Coronary artery (tissue), 2 donors: ENCODE results near the gene SCUBE2.

Experiments
- DNase-seq: peaks from one replicate; pipeline ENCODE4 v3.0.0-alpha.2; 2017; ENCODE audit warnings: low spot score
- H3K27ac ChIP-seq, 2 donors: fragments of 200-600 bp; sonication (generic); one replicate each; pipeline ENCODE4 v1.5.1; 2016 to 2019
- H3K4me3 ChIP-seq: fragments of 200-600 bp; sonication (generic); 2 replicates; pipeline ENCODE4 v1.5.1; 2016; ENCODE audit warnings: mild to moderate bottlenecking, moderate library complexity
- TF ChIP-seq, protein P1 (sequence below): fragments of 200-600 bp; sonication (generic); IDR thresholded peaks from one replicate; pipeline ENCODE4 v1.5.1; 2019; ENCODE audit warnings: antibody characterized with exemption

Gene SCUBE2

DNA sequence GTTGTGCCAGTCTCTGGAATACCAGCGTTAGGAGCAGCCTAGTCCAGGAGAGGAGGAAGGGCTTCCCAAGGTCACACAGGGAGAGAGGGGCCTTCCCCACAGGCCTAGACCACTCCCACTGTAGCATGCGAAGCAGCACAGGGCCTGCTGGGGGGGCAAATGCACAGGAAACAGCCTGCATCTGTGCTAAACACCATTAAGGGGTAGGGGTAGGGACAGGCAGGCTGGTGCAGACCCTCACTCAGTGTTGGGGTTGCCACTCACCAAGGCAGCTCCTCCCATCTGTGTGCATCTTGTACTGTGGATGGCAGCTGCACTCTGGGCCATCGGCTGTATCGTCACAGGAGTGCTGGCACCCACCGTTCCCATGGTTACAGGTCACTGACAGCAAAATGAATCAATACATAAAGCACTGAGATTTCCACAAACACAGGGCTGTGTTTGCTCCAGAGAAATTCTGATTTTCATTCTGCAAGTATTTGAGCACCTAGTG, 24.9 kb downstream of the SCUBE2 start:
- DNase-seq: no peak
- TF ChIP-seq, protein P1, sequence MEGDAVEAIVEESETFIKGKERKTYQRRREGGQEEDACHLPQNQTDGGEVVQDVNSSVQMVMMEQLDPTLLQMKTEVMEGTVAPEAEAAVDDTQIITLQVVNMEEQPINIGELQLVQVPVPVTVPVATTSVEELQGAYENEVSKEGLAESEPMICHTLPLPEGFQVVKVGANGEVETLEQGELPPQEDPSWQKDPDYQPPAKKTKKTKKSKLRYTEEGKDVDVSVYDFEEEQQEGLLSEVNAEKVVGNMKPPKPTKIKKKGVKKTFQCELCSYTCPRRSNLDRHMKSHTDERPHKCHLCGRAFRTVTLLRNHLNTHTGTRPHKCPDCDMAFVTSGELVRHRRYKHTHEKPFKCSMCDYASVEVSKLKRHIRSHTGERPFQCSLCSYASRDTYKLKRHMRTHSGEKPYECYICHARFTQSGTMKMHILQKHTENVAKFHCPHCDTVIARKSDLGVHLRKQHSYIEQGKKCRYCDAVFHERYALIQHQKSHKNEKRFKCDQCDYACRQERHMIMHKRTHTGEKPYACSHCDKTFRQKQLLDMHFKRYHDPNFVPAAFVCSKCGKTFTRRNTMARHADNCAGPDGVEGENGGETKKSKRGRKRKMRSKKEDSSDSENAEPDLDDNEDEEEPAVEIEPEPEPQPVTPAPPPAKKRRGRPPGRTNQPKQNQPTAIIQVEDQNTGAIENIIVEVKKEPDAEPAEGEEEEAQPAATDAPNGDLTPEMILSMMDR: no peak
- Histone ChIP-seq H3K27ac (no peak overlapping the region), H3K4me3 (no peak overlapping the region)

DNA sequence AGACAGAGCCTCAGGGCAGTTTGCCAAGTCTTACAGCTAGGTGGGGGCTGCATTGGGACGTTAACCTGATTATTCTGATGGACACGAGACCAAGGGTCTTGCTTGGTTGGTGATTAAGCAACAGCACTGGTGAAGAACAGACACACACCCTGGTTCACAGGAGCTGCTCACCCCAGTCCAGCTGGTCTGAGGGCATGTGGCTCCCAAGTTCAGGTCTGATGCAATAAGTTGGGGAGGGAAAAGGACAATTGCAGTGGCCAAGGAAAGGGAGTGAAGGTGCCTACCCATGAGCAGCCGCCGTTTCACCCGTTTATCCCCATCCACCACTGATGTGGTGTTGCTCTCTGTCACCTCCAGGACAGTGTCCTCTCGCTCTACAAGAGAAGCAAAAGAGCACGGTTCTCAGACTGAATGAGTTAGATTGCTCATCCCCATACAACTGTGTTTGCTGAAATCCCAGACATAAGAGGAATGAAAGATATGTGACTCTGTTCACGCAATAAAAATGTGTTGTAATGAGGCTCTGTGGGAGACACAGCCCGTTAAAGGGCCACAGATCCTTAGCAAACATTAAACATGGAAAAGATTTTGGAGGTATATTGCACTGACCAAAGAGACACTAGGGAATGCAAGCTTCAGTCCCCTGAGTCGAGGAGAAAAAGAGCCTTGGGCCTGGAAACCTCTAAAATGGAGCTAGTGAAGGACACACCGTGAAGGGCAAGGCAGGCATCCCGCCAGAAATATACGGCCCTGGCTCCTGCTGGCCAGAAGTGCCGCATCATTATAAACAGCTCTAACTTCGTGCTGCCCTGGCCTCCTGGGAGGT, 25.6 kb downstream of the SCUBE2 start:
- TF ChIP-seq, protein P1: no peak
- DNase-seq: peak; percentile 36
- Histone ChIP-seq H3K27ac (no peak overlapping the region), H3K4me3 (no peak overlapping the region)

DNA sequence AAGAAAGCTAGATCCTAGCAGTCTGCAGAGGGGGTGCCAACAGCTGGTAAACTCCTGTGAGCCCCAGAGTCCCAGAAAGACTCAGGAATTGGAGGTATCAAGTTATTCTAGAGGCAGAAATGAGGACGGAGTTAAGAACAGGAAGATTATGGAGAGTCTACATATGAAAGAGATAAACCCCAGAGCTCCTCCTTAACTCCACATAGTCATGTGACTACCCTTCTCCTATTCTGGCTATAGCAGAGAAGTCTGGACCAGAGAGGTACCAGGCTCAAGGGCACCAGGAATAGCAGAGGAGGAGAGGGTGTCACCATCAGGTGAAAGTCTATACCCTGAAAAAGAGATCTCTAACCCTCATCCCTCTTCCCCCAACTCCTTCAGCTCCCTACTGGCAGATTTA, 29.6 kb downstream of the SCUBE2 start:
- Histone ChIP-seq H3K4me3 (no peak overlapping the region), H3K27ac (no peak overlapping the region)
- TF ChIP-seq, protein P1: no peak
- DNase-seq: no peak

DNA sequence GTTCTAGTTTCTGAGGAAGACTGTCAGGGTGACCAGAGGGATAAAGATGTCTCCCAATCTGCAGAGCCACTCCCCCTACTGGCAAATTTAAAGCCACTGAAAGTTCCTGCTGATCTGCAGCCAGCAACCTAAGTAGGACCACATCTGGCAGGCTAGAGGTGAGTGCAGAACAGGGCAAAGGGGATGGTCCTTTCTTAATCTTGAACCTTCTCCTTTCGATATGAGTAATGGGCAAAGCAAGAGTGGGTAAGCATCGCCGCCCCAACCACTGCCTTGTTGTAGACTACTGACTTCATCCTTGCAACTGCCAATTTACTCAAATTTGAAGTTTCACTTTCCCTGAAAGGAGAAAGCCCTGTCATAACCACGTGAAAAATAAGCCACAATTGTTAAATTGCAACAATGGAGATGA, 30.7 kb downstream of the SCUBE2 start:
- no peak overlapping the region for H3K27ac ChIP-seq
- no peak overlapping the region for H3K4me3 ChIP-seq
- no peak for DNase-seq
- TF ChIP-seq, protein P1: no peak

DNA sequence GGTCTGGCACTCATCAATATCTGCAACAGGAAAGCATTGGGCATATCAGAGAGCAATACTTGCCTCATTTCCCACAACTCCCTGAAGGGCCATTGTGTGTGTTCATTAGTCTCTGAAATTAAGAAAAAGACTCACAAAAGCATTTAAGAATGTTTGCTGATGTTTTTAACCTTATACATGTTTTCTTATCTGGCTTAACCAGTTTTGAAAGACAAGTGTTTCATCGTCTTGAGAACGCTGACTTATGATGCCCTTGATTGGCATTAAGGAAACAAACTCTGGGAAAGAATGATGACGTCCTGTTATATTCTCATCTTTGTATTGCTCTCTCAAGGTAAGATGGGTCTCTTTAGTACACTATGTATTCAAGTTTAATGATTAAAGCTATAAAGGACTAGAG, 32.0 kb downstream of the SCUBE2 start:
- Histone ChIP-seq H3K27ac (no peak overlapping the region), H3K4me3 (no peak overlapping the region)
- no peak for DNase-seq
- TF ChIP-seq, protein P1: no peak

DNA sequence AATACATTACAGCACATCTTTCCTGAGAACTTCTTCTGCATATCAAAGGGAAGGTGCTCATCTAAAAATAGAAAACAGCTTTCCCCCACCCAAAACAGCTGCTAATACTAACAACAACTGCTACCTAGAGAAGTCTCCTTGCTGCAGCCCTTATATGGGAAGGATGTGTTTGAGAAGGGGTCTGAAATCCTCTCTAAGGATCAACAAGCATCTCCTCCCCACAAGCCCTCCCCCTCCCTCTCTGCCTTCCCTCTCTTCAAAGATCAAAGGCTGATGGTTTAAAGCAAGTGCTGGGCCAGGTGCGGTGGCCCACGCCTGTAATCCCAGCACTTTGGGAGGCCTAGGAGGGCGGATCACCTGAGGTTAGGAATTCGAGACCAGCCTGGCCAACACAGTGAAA, 33.5 kb downstream of the SCUBE2 start:
- Histone ChIP-seq H3K27ac (no peak overlapping the region), H3K4me3 (no peak overlapping the region)
- no peak for DNase-seq
- TF ChIP-seq, protein P1: no peak

DNA sequence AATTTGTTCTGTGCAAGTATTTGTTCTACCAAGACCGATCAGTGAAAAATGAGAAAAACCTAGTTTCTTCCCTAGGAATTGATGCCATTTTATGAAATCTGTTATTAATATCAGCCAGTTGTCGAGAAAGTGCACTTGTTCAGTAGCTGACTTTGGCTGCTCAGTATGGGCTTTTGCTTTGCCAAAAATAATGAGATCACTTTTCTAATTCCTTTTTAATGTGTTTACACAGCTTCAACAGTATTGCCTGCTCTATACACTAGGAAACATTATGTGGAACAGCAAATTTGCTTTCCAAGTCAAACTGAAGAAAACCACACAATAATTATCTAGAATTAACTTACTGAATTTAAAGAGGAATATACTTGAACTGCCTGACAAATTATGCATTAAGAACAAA, 34.4 kb downstream of the SCUBE2 start:
- peak overlapping the region in 1 of 2 donors; percentile 11 for H3K27ac ChIP-seq
- DNase-seq: no peak
- TF ChIP-seq, protein P1: no peak

More for the DNA sequence above, 34.4 kb downstream of the SCUBE2 start:
- no peak overlapping the region for H3K4me3 ChIP-seq
